H1 (cell line): ENCODE measurements around the gene RGS5. TPM values are rescaled to one million over a fixed set of nuclear protein-coding genes. Genes with fewer than 3 reads are reported as not detected.

Source experiments
- CTCF ChIA-PET: fragments of 300-600 bp; sonication (Branson Sonifier 250); formaldehyde crosslinking; loops from one replicate; lab custom pipeline; 2021; ENCODE audit not compliant: partially characterized antibody; lab: Charles Lee
- POLR2A ChIA-PET: fragments of 300-600 bp; sonication (Branson Sonifier 250); formaldehyde crosslinking; loops from one replicate; lab custom pipeline; 2021; ENCODE audit warnings: inconsistent platforms; ENCODE audit not compliant: partially characterized antibody; lab: Charles Lee
- DNase-seq, 2 experiments: peaks; one replicate each; pipeline versions ENCODE4 v3.0.0 to v3.0.0-alpha.2; 2010 to 2022; ENCODE audit warnings: low spot score in 2 of 2, low read depth in 1 of 2, mixed read lengths in 1 of 2
- FAIRE-seq: peaks from 2 replicates; lab custom pipeline; 2011; peaks lifted over from hg19 to GRCh38; lab: Jason Lieb, UNC
- H2AFZ ChIP-seq: 2 replicates; pipeline ENCODE4 v1.8.1; 2012; ENCODE audit warnings: low read length, inconsistent platforms
- H2AK5ac ChIP-seq: 2 replicates; pipeline ENCODE4 v1.6.1; 2013; ENCODE audit warnings: low read depth, low read length
- H2BK120ac ChIP-seq: replicated peaks from 2 replicates; pipeline ENCODE3; 2013; ENCODE audit warnings: low read depth, low read length, inconsistent platforms
- H2BK12ac ChIP-seq: 2 replicates; pipeline ENCODE4 v1.6.1; 2013; ENCODE audit warnings: low read depth, low read length
- H2BK15ac ChIP-seq: 2 replicates; pipeline ENCODE4 v1.6.1; 2013; ENCODE audit warnings: low read length
- H2BK20ac ChIP-seq: 2 replicates; pipeline ENCODE4 v1.6.1; 2013; ENCODE audit warnings: low read length
- H2BK5ac ChIP-seq: 2 replicates; pipeline ENCODE4 v1.6.1; 2013; ENCODE audit warnings: low read depth, low read length
- H3K14ac ChIP-seq: 2 replicates; pipeline ENCODE4 v1.6.1; 2013; ENCODE audit warnings: inconsistent platforms; ENCODE audit not compliant: insufficient read length
- H3K18ac ChIP-seq: 2 replicates; pipeline ENCODE4 v1.6.1; 2013; ENCODE audit warnings: low read length; ENCODE audit errors: extremely low read depth
- H3K23ac ChIP-seq: 2 replicates; pipeline ENCODE4 v1.6.1; 2013; ENCODE audit warnings: inconsistent platforms; ENCODE audit not compliant: insufficient read length
- H3K23me2 ChIP-seq: 2 replicates; pipeline ENCODE4 v1.6.1; 2013; ENCODE audit warnings: low read depth, low read length
- H3K27ac ChIP-seq: 2 replicates; pipeline ENCODE4 v1.6.1; 2011; ENCODE audit warnings: low read depth, low read length, inconsistent platforms
- H3K27me3 ChIP-seq, 4 experiments: replicated peaks in 1 of 4; 1 replicate in 1 of 4; 2 replicates in 3 of 4; pipeline versions ENCODE4 v1.6.1 to v1.8.1; 2011 to 2013; ENCODE audit warnings: low read length in 3 of 4, mild to moderate bottlenecking in 3 of 4, inconsistent platforms in 2 of 4, mixed read lengths in 2 of 4, moderate library complexity in 1 of 4; ENCODE audit not compliant: control insufficient read depth in 3 of 4, insufficient read depth in 3 of 4; ENCODE audit errors: extremely low read depth in 1 of 4
- H3K36me3 ChIP-seq, 4 experiments: 2 replicates each; pipeline versions ENCODE4 v1.6.1 to v1.8.1; 2011 to 2013; ENCODE audit warnings: mild to moderate bottlenecking in 4 of 4, low read length in 3 of 4, moderate library complexity in 2 of 4, control low read depth in 1 of 4, inconsistent platforms in 1 of 4; ENCODE audit not compliant: insufficient read depth in 4 of 4, control insufficient read depth in 2 of 4
- H3K4ac ChIP-seq: replicated peaks from 2 replicates; pipeline ENCODE3; 2013; ENCODE audit warnings: low read length, low read depth, mixed read lengths, inconsistent platforms; ENCODE audit not compliant: insufficient read length
- H3K4me1 ChIP-seq, 4 experiments: replicated peaks in 1 of 4; 1 replicate in 1 of 4; 2 replicates in 3 of 4; pipeline versions ENCODE4 v1.6.1 to v1.8.1; 2011 to 2013; ENCODE audit warnings: low read length in 3 of 4, inconsistent platforms in 2 of 4, mixed read lengths in 1 of 4; ENCODE audit not compliant: insufficient read depth in 4 of 4, control insufficient read depth in 3 of 4
- H3K4me2 ChIP-seq, 2 experiments: 2 replicates each; pipeline versions ENCODE4 v1.6.1 to v1.8.1; 2011 to 2013; ENCODE audit warnings: low read depth in 2 of 2, low read length in 2 of 2, control low read depth in 1 of 2, inconsistent platforms in 1 of 2, mild to moderate bottlenecking in 1 of 2; ENCODE audit not compliant: insufficient read depth in 1 of 2
- H3K4me3 ChIP-seq, 4 experiments: fragments of 200-600, 300-600 bp in 1 of 4; sonication (generic), shearing (Covaris generic), sonication (Bioruptor Twin) in 1 of 4; 2 replicates each; pipeline versions ENCODE4 v1.5.1 to v1.8.1; 2011 to 2016; ENCODE audit warnings: low read length in 4 of 4, low read depth in 3 of 4, control low read depth in 2 of 4, inconsistent platforms in 2 of 4, mild to moderate bottlenecking in 2 of 4, mixed read lengths in 1 of 4, moderate library complexity in 1 of 4; ENCODE audit not compliant: insufficient read depth in 2 of 4; ENCODE audit errors: extremely low read depth in 1 of 4
- H3K56ac ChIP-seq: replicated peaks from 2 replicates; pipeline ENCODE3; 2013; ENCODE audit warnings: low read depth, mild to moderate bottlenecking, mixed read lengths, low read length, inconsistent platforms; ENCODE audit not compliant: insufficient read length
- H3K79me1 ChIP-seq: 2 replicates; pipeline ENCODE4 v1.6.1; 2013; ENCODE audit warnings: low read depth, low read length, control low read depth
- H3K79me2 ChIP-seq, 2 experiments: 2 replicates each; pipeline versions ENCODE4 v1.6.1 to v1.8.1; 2012 to 2013; ENCODE audit warnings: low read length in 2 of 2, mild to moderate bottlenecking in 2 of 2, inconsistent platforms in 1 of 2; ENCODE audit not compliant: insufficient read depth in 2 of 2, control insufficient read depth in 1 of 2
- H3K9ac ChIP-seq, 4 experiments: replicated peaks in 1 of 4; 1 replicate in 1 of 4; 2 replicates in 3 of 4; pipeline versions ENCODE4 v1.6.1 to v1.8.1; 2011 to 2013; ENCODE audit warnings: low read depth in 3 of 4, low read length in 3 of 4, control low read depth in 2 of 4, mild to moderate bottlenecking in 2 of 4, moderate library complexity in 2 of 4, inconsistent platforms in 1 of 4; ENCODE audit errors: extremely low read depth in 1 of 4
- H3K9me3 ChIP-seq, 2 experiments: 2 replicates each; pipeline versions ENCODE4 v1.6.1 to v1.8.1; 2012 to 2013; ENCODE audit warnings: mild to moderate bottlenecking in 2 of 2, moderate library complexity in 2 of 2, control low read depth in 1 of 2, inconsistent platforms in 1 of 2, low read depth in 1 of 2, low read length in 1 of 2, mixed read lengths in 1 of 2; ENCODE audit not compliant: insufficient read depth in 2 of 2
- H4K20me1 ChIP-seq, 2 experiments: replicated peaks in 1 of 2; 2 replicates each; pipeline versions ENCODE3 to v1.8.1; 2011 to 2013; ENCODE audit warnings: inconsistent platforms in 2 of 2, low read length in 2 of 2, mild to moderate bottlenecking in 1 of 2; ENCODE audit not compliant: insufficient read depth in 2 of 2, control insufficient read depth in 1 of 2
- H4K5ac ChIP-seq: 2 replicates; pipeline ENCODE4 v1.6.1; 2013; ENCODE audit warnings: low read length, low read depth, mixed read lengths, inconsistent platforms; ENCODE audit not compliant: insufficient read length
- H4K8ac ChIP-seq: 2 replicates; pipeline ENCODE4 v1.8.0; 2013; ENCODE audit warnings: mild to moderate bottlenecking, moderate library complexity, low read length, inconsistent platforms; ENCODE audit not compliant: insufficient read depth; ENCODE audit errors: extremely low read depth
- H4K91ac ChIP-seq: replicated peaks from 2 replicates; pipeline ENCODE3; 2013; ENCODE audit warnings: low read length, mixed read lengths, inconsistent platforms; ENCODE audit not compliant: insufficient read length
- BACH1 ChIP-seq: IDR thresholded peaks from 2 replicates; pipeline ENCODE4 v1.6.1; 2012; ENCODE audit warnings: low read length, improper control_type of control experiment
- BCL11A ChIP-seq, 2 experiments: IDR thresholded peaks; one replicate each; pipeline ENCODE4 v1.6.1; 2011; ENCODE audit warnings: low read depth in 2 of 2, low read length in 2 of 2, mild to moderate bottlenecking in 2 of 2
- CBX5 ChIP-seq: fragments of 300-800, 300-1000 bp; sonication (generic); IDR thresholded peaks from 2 replicates; pipeline ENCODE4 v1.7.1; 2016; ENCODE audit warnings: antibody characterized with exemption, low read length, low read depth
- CEBPB ChIP-seq: IDR thresholded peaks from 2 replicates; pipeline ENCODE4 v1.6.1; 2012; ENCODE audit warnings: low read depth, low read length
- CHD2 ChIP-seq: IDR thresholded peaks from 2 replicates; pipeline ENCODE4 v1.6.1; 2012; ENCODE audit warnings: low read length, improper control_type of control experiment
- SAP30 ChIP-seq: fragments of 300-600 bp; sonication (generic); IDR thresholded peaks from 2 replicates; pipeline ENCODE4 v1.7.1; 2012; ENCODE audit warnings: low read length, moderate library complexity, mild to moderate bottlenecking, inconsistent platforms; ENCODE audit not compliant: insufficient read depth, insufficient replicate concordance
- YY1 ChIP-seq: IDR thresholded peaks from 2 replicates; pipeline ENCODE4 v1.6.1; 2011; ENCODE audit warnings: low read depth, mild to moderate bottlenecking, low read length
- WGBS, 2 experiments: shearing (Covaris generic) in 1 of 2; methylation state at CpG; one replicate each; pipeline versions ENCODE4 v1.1.6 to v1.1.7; 2013 to 2015; ENCODE audit warnings: low lambda C conversion rate in 2 of 2, mixed read lengths in 2 of 2, inconsistent platforms in 1 of 2, low coverage in 1 of 2, missing lambda C conversion rate in 1 of 2; ENCODE audit not compliant: insufficient replicate concordance in 2 of 2, insufficient coverage in 1 of 2, insufficient read length in 1 of 2; ENCODE audit errors: extremely low coverage in 1 of 2, missing lambda C conversion rate in 1 of 2; 5-methylcytosine and 5-hydroxymethylcytosine counted together
- polyA plus RNA-seq, 7 experiments: library from polyadenylated mRNA; depleted of rRNA in 3 of 7; stranded (reverse) in 5 of 7; unstranded in 2 of 7; fragments of >200 nt in 5 of 7; fragments of 200-250 nt in 2 of 7; gene quantifications; 1 replicate in 5 of 7; 2 replicates in 1 of 7; 4 replicates in 1 of 7; pipeline versions ENCODE4 v1.2.1 to v1.2.3, GENCODE V29; 2011 to 2013; ENCODE audit warnings: missing spikeins in 2 of 7, mixed read lengths in 2 of 7
- total RNA-seq: library from RNA; stranded (reverse); fragmentation: NEBNext Ultra II Directional; extraction: Animal tissue kit (Norgen Biotek cat#: 25700); gene quantifications from 2 replicates; pipeline ENCODE4 v1.2.1, GENCODE V29; 2021

Gene RGS5
- total and polyA plus RNA-seq, 2 of the 8 experiments (the other 6 are each of a cell fraction or from before 2014, with no cell fraction given), result 75.5 to 103 TPM

DNA sequence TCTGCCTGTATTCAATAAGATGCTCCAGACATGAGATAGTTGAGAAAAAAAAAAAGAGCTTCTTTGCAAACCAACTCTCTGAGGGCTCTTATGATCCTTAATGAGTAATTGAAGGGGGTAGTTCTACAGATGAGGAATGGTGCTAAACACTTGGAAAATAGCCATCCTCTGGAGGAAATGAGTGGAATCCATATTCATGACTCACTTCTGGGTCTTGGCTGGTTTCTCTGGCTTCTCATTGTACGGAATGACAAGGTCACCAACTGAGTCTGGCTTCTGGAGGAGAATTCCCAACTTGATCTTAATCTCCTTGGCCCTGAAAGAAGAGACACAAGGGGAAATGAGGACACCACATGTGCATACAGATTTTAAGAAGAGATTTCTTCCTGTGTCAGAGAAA lies 34.7 kb downstream of the RGS5 start:
- Histone ChIP-seq H3K9me3 (no peaks in the 10 kb centered on the region), H3K79me1 (no peaks in the 10 kb centered on the region), H3K27me3 (no peaks in the 10 kb centered on the region), H3K4ac (no peak overlapping the region), H3K23ac (no peak overlapping the region), H3K4me3 (no peak overlapping the region), H2AFZ (no peak overlapping the region), H3K4me1 (peaks cover 0 to 4% (median 1%) of the 10 kb centered on the region in 4 experiments; a peak in 3 of 7 replicates), H4K91ac (no peak overlapping the region), H3K27ac (no peak overlapping the region), H2BK20ac (no peak overlapping the region), H4K8ac (no peak overlapping the region), H2BK5ac (no peak overlapping the region), H3K36me3 (peaks cover 0 to 3% (median 0%) of the 10 kb centered on the region in 4 experiments; a peak in 1 of 8 replicates), H3K18ac (no peak overlapping the region), H4K5ac (no peak overlapping the region), H3K14ac (no peak overlapping the region), H3K79me2 (no peaks in the 10 kb centered on the region), H2BK120ac (no peak overlapping the region), H2BK15ac (no peak overlapping the region), H2BK12ac (no peak overlapping the region), H3K4me2 (no peak overlapping the region), H3K9ac (no peak overlapping the region), H2AK5ac (no peak overlapping the region), H3K23me2 (no peaks in the 10 kb centered on the region), H4K20me1 (no peaks in the 10 kb centered on the region), H3K56ac (no peak overlapping the region)
- TF ChIP-seq BACH1, result no peak
- no peak for TF ChIP-seq YY1
- no peak for TF ChIP-seq CHD2
- no peak for TF ChIP-seq CBX5
- TF ChIP-seq SAP30, result no peak
- no peak for TF ChIP-seq CEBPB
- no peak for TF ChIP-seq BCL11A (IDR thresholded peaks at IDR 0.05; ENCODE audit: low read depth in 2 of 2, low read length in 2 of 2)
- ChIA-PET POLR2A (no interaction called here), CTCF (interaction anchor here (0.6 to 4.3 kb wide), 7 partner anchors 8 to 290 kb away, joined by 3 to 21 read pairs (median 4); no protein-coding TSS in a partner anchor)
- WGBS, 2 experiments, result 89% methylated on average over 1 of the region's 1 CpG; no CpG with 5 or more reads in 1 of the 2 experiments
- FAIRE-seq, result no peak
- DNase-seq, result no peak
